GM12878 (cell line): ENCODE measurements around the gene METTL21C. TPM values are rescaled to one million over a fixed set of nuclear protein-coding genes. Genes with fewer than 3 reads are reported as not detected.

ENCODE experiments used
- ATAC-seq: fragments of 200-7000 bp; cut with Tn5 transposase; 3 replicates; pipeline ENCODE4 v1.9.1; 2020; ENCODE audit warnings: mild to moderate bottlenecking, moderate library complexity
- BruUV-seq: library from RNA; stranded (reverse); fragments of 400-500 nt; replicated peaks from 2 replicates; lab custom pipeline; 2021; lab: Mats Ljungman, UMichigan
- CTCF ChIA-PET: fragments of 300-600 bp; sonication (Branson Sonifier 250); formaldehyde crosslinking; extraction: SDS; loops from one replicate; lab custom pipeline; 2021; ENCODE audit warnings: inconsistent platforms; lab: Yijun Ruan, JAX
- POLR2A ChIA-PET: fragments of 350-600 bp; formaldehyde crosslinking; extraction: SDS; loops from one replicate; lab custom pipeline; 2021; ENCODE audit warnings: inconsistent platforms; lab: Charles Lee
- RAD21 ChIA-PET: fragments of 300-600 bp; sonication (Branson Sonifier 250); formaldehyde crosslinking; loops from one replicate; lab custom pipeline; 2023; ENCODE audit warnings: antibody characterized with exemption; ENCODE audit not compliant: unreplicated experiment; lab: Charles Lee
- SMC1A ChIA-PET: fragments of 300-600 bp; sonication (Branson Sonifier 250); formaldehyde crosslinking; loops from one replicate; lab custom pipeline; 2023; ENCODE audit not compliant: unreplicated experiment, uncharacterized antibody; lab: Charles Lee
- DNase-seq: peaks from one replicate; pipeline ENCODE4 v3.0.0-alpha.2; 2011; ENCODE audit warnings: low read depth, low spot score
- FAIRE-seq: peaks from 3 replicates; lab custom pipeline; 2011; peaks lifted over from hg19 to GRCh38; lab: Jason Lieb, UNC
- H2AFZ ChIP-seq: 2 replicates; pipeline ENCODE4 v1.6.0; 2011; ENCODE audit warnings: low read depth, low read length, control low read depth; ENCODE audit not compliant: control insufficient read depth
- H3K27ac ChIP-seq: 2 replicates; pipeline ENCODE4 v1.5.1; 2011; ENCODE audit warnings: control low read depth; ENCODE audit not compliant: control insufficient read depth, insufficient read depth
- H3K27me3 ChIP-seq, 2 experiments: replicated peaks in 1 of 2; 2 replicates each; pipeline versions ENCODE4 v1.6.0 to v1.6.1; 2011; ENCODE audit warnings: low read length in 1 of 2; ENCODE audit not compliant: control insufficient read depth in 2 of 2, insufficient read depth in 2 of 2
- H3K36me3 ChIP-seq, 2 experiments: 2 replicates each; pipeline ENCODE4 v1.5.1; 2011; ENCODE audit warnings: low read length in 1 of 2; ENCODE audit not compliant: control insufficient read depth in 2 of 2, insufficient read depth in 2 of 2
- H3K4me1 ChIP-seq: 2 replicates; pipeline ENCODE4 v1.6.1; 2011; ENCODE audit warnings: mild to moderate bottlenecking, low read length, moderate library complexity, mixed read lengths; ENCODE audit not compliant: control insufficient read depth, insufficient read depth
- H3K4me2 ChIP-seq: 2 replicates; pipeline ENCODE4 v1.6.0; 2011; ENCODE audit warnings: control low read depth; ENCODE audit not compliant: control insufficient read depth, insufficient read depth
- H3K4me3 ChIP-seq: fragments of 200-600 bp; sonication (generic); 2 replicates; pipeline ENCODE4 v1.5.1; 2016
- H3K79me2 ChIP-seq: 2 replicates; pipeline ENCODE4 v1.6.0; 2011; ENCODE audit warnings: low read length; ENCODE audit not compliant: control insufficient read depth, insufficient read depth
- H3K9ac ChIP-seq: 2 replicates; pipeline ENCODE4 v1.8.0; 2011; ENCODE audit warnings: low read length, control low read depth, mixed read lengths; ENCODE audit not compliant: control insufficient read depth, insufficient read depth
- H3K9me3 ChIP-seq: replicated peaks from 3 replicates; pipeline ENCODE4 v1.5.1; 2011; ENCODE audit warnings: mild to moderate bottlenecking, low read length; ENCODE audit not compliant: control insufficient read depth, insufficient read depth
- H4K20me1 ChIP-seq: 2 replicates; pipeline ENCODE4 v1.6.0; 2011; ENCODE audit not compliant: control insufficient read depth, insufficient read depth
- BRCA1 ChIP-seq: IDR thresholded peaks from 2 replicates; pipeline ENCODE4 v1.6.1; 2011; ENCODE audit warnings: low read depth, low read length, improper control_type of control experiment
- CHD2 ChIP-seq: IDR thresholded peaks from 2 replicates; pipeline ENCODE4 v1.6.1; 2011; ENCODE audit warnings: low read depth, low read length, improper control_type of control experiment, borderline replicate concordance
- CTCF ChIP-seq, 3 experiments: IDR thresholded peaks in 2 of 3; conservative IDR thresholded peaks in 1 of 3; 2 replicates each; pipeline ENCODE4 v1.5.1; 2011; ENCODE audit warnings: low read depth in 3 of 3, low read length in 3 of 3, mild to moderate bottlenecking in 3 of 3, control low read depth in 2 of 3, moderate library complexity in 2 of 3, inconsistent platforms in 1 of 3, mixed read lengths in 1 of 3; ENCODE audit not compliant: control insufficient read depth in 2 of 3, insufficient read depth in 1 of 3; ENCODE audit errors: extremely low read depth in 1 of 3
- DPF2 ChIP-seq: fragments of 450-650 bp; IDR thresholded peaks from 2 replicates; pipeline ENCODE4 v1.6.1; 2017; ENCODE audit warnings: mild to moderate bottlenecking
- EP300 ChIP-seq, 2 experiments: fragments of 150-350 bp in 1 of 2; IDR thresholded peaks; 2 replicates each; pipeline ENCODE4 v1.6.1; 2011 to 2012; ENCODE audit warnings: low read depth in 2 of 2, low read length in 2 of 2, borderline replicate concordance in 1 of 2, improper control_type of control experiment in 1 of 2, inconsistent platforms in 1 of 2; ENCODE audit not compliant: control insufficient read depth in 1 of 2
- FOXK2 ChIP-seq: fragments of 450-650 bp; IDR thresholded peaks from 2 replicates; pipeline ENCODE4 v1.6.1; 2017; ENCODE audit warnings: mild to moderate bottlenecking, moderate library complexity
- FOXM1 ChIP-seq: IDR thresholded peaks from 2 replicates; pipeline ENCODE4 v1.6.1; 2012; ENCODE audit warnings: low read depth, mild to moderate bottlenecking, inconsistent platforms, low read length, moderate library complexity
- IRF3 ChIP-seq: fragments of 450-650 bp; IDR thresholded peaks from 2 replicates; pipeline ENCODE4 v1.6.1; 2014; ENCODE audit warnings: mild to moderate bottlenecking
- MTA3 ChIP-seq: IDR thresholded peaks from 2 replicates; pipeline ENCODE4 v1.6.1; 2012; ENCODE audit warnings: low read length, inconsistent platforms, borderline replicate concordance
- NFXL1 ChIP-seq: fragments of 450-650 bp; IDR thresholded peaks from 2 replicates; pipeline ENCODE4 v1.6.1; 2017; ENCODE audit warnings: antibody characterized with exemption, mild to moderate bottlenecking, borderline replicate concordance
- NFYA ChIP-seq: IDR thresholded peaks from 2 replicates; pipeline ENCODE4 v1.6.1; 2011; ENCODE audit warnings: low read depth, mild to moderate bottlenecking, low read length, improper control_type of control experiment, borderline replicate concordance
- RAD51 ChIP-seq: fragments of 450-650 bp; IDR thresholded peaks from 2 replicates; pipeline ENCODE4 v1.6.1; 2016; ENCODE audit warnings: moderate library complexity, mild to moderate bottlenecking, inconsistent platforms
- RELB ChIP-seq: fragments of 450-650 bp; IDR thresholded peaks from 2 replicates; pipeline ENCODE4 v1.6.1; 2017; ENCODE audit warnings: low read depth, mild to moderate bottlenecking, moderate library complexity
- SREBF1 ChIP-seq: IDR thresholded peaks from 2 replicates; pipeline ENCODE4 v1.6.1; 2012; ENCODE audit warnings: mild to moderate bottlenecking, low read length
- TCF3 ChIP-seq: IDR thresholded peaks from 2 replicates; pipeline ENCODE4 v1.6.1; 2012; ENCODE audit warnings: low read depth, mild to moderate bottlenecking, low read length, borderline replicate concordance; ENCODE audit not compliant: insufficient read depth
- YBX1 ChIP-seq: fragments of 450-650 bp; IDR thresholded peaks from 2 replicates; pipeline ENCODE4 v1.6.1; 2016; ENCODE audit warnings: antibody characterized with exemption
- ZNF384 ChIP-seq: IDR thresholded peaks from 2 replicates; pipeline ENCODE4 v1.6.1; 2012; ENCODE audit warnings: low read depth, mild to moderate bottlenecking, low read length, improper control_type of control experiment, borderline replicate concordance
- ZNF622 ChIP-seq: fragments of 450-650 bp; IDR thresholded peaks from 2 replicates; pipeline ENCODE4 v1.6.1; 2017; ENCODE audit warnings: mild to moderate bottlenecking, inconsistent platforms
- WGBS: methylation state at CpG from one replicate; pipeline ENCODE4 v1.1.6; 2016; ENCODE audit warnings: low lambda C conversion rate; ENCODE audit not compliant: insufficient replicate concordance, insufficient coverage; ENCODE audit errors: missing lambda C conversion rate; 5-methylcytosine and 5-hydroxymethylcytosine counted together
- in situ Hi-C: fragments of 300-500 bp; cut with MboI; formaldehyde crosslinking; loops from 9 replicates; pipeline ENCODE4 v1.14.3; 2018; ENCODE audit warnings: mixed read lengths
- intact Hi-C: fragments of 100-400 bp; cut with micrococcal nuclease; formaldehyde crosslinking; loops from one replicate; pipeline ENCODE4 v1.14.2; 2022; ENCODE audit not compliant: unreplicated experiment
- polyA plus RNA-seq, 11 experiments: library from polyadenylated mRNA; depleted of rRNA in 4 of 11; unstranded in 6 of 11; stranded (reverse) in 5 of 11; fragments of >200 nt; fragmentation: Nextera tagmentation in 4 of 11; fragmentation: Illumina TruSeq in 1 of 11; extraction: Ambion mirVana in 4 of 11; extraction: Trizol in 1 of 11; gene quantifications; 1 replicate in 1 of 11; 2 replicates in 10 of 11; pipeline versions ENCODE4 v1.2.1 to v1.2.3, GENCODE V29; 2011 to 2016; ENCODE audit warnings: inconsistent platforms in 2 of 11, missing spikeins in 2 of 11, low read depth in 1 of 11
- total RNA-seq, 4 experiments: library from RNA; depleted of rRNA in 3 of 4; stranded (reverse); fragments of >200 nt in 3 of 4; fragmentation: Illumina TruSeq in 1 of 4; extraction: Trizol in 1 of 4; gene quantifications; 2 replicates each; pipeline versions ENCODE4 v1.2.1 to v1.2.3, GENCODE V29; 2013 to 2021
- TF ChIP-seq, protein P1 (sequence below): fragments of 450-650 bp; IDR thresholded peaks from 2 replicates; pipeline ENCODE4 v1.6.1; 2017; ENCODE audit warnings: borderline replicate concordance

The METTL21C gene
- total and polyA plus RNA-seq, 10 of the 15 experiments (the other 5 are each of a cell fraction or from before 2014, with no cell fraction given): 0.13 TPM; not detected in 9

GRCh38 chr13:102690883-102691282, 4.0 kb downstream of the METTL21C start:
- Histone ChIP-seq H3K4me2 (no peak overlapping the region), H2AFZ (no peak overlapping the region), H3K4me3 (no peak overlapping the region), H3K9ac (no peak overlapping the region)
- FAIRE-seq: no peak
- ATAC-seq: no peak
- ChIA-PET SMC1A (no interaction called here), POLR2A (no interaction called here)
- intact Hi-C loops: no loop called here
- TF ChIP-seq SREBF1 (no peak), CHD2 (no peak), TCF3 (no peak), ZNF384 (no peak), ZNF622 (no peak), FOXM1 (no peak), NFYA (no peak), NFXL1 (no peak), RELB (no peak), MTA3 (no peak), EP300 (IDR thresholded peaks at IDR 0.05; ENCODE audit: borderline replicate concordance in 1 of 2, control insufficient read depth in 1 of 2, low read depth in 2 of 2, low read length in 2 of 2) (no peak), RAD51 (no peak), BRCA1 (no peak), DPF2 (no peak), IRF3 (no peak), YBX1 (no peak), FOXK2 (no peak), CTCF (IDR thresholded peaks at IDR 0.05 in 2 of 3, conservative IDR thresholded peaks at IDR 0.05 in 1 of 3; ENCODE audit: control insufficient read depth in 2 of 3, extremely low read depth in 1 of 3, insufficient read depth in 1 of 3, low read depth in 3 of 3, low read length in 3 of 3) (no peak)
- TF ChIP-seq, protein P1, sequence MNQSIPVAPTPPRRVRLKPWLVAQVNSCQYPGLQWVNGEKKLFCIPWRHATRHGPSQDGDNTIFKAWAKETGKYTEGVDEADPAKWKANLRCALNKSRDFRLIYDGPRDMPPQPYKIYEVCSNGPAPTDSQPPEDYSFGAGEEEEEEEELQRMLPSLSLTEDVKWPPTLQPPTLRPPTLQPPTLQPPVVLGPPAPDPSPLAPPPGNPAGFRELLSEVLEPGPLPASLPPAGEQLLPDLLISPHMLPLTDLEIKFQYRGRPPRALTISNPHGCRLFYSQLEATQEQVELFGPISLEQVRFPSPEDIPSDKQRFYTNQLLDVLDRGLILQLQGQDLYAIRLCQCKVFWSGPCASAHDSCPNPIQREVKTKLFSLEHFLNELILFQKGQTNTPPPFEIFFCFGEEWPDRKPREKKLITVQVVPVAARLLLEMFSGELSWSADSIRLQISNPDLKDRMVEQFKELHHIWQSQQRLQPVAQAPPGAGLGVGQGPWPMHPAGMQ: no peak
- TF ChIP-seq, all 136 proteins: peak for 0
- Histone ChIP-seq H3K27ac (no peak overlapping the region), H3K79me2 (no peaks in the 10 kb centered on the region), H3K36me3 (no peaks in the 10 kb centered on the region), H3K27me3 (peaks cover 0 to 6% of the 10 kb centered on the region in 2 experiments; a peak in 3 of 4 replicates), H3K9me3 (no peaks in the 10 kb centered on the region), H3K4me1 (no peaks in the 10 kb centered on the region), H4K20me1 (no peaks in the 10 kb centered on the region)
- in situ Hi-C loops: no loop called here
- CTCF ChIA-PET: no interaction called here
- no TSS peak for BruUV-seq
- no peak for DNase-seq
- RAD21 ChIA-PET: interaction anchor here (0.7 kb wide), 1 partner anchor 16 kb away, joined by 3 read pairs; no protein-coding TSS in a partner anchor
- WGBS: 50% methylated on average over 4 of the region's 4 CpGs
